ENCODE measurements around the gene KCNIP4. TPM values are rescaled to one million over a fixed set of nuclear protein-coding genes. Genes with fewer than 3 reads are reported as not detected.

KCNIP4 gene
- total RNA-seq, 1 donor, result 1.7 TPM

- TF ChIP-seq CTCF (IDR thresholded peaks at IDR 0.05; ENCODE audit: insufficient read depth, low read length), result no peak
- H3K4me3 ChIP-seq (ENCODE audit: low read depth, low read length), result no peak overlapping the region
- no peak for DNase-seq (ENCODE audit: low read depth)
These were observed 677.0 kb downstream of the KCNIP4 start for GRCh38 chr4:21271439-21272052.

- no peak for DNase-seq (ENCODE audit: low read depth)
- H3K4me3 ChIP-seq (ENCODE audit: low read depth, low read length), result no peak overlapping the region
- TF ChIP-seq CTCF (IDR thresholded peaks at IDR 0.05; ENCODE audit: insufficient read depth, low read length), result no peak
These were observed 700.2 kb downstream of the KCNIP4 start for GRCh38 chr4:21248331-21248730.

- TF ChIP-seq CTCF (IDR thresholded peaks at IDR 0.05; ENCODE audit: insufficient read depth, low read length), result no peak
These were observed 706.4 kb downstream of the KCNIP4 start for GRCh38 chr4:21242163-21242562.

GRCh38 chr4:21226637-21227538, 721.7 kb downstream of the KCNIP4 start:
- DNase-seq (ENCODE audit: low read depth), result no peak
- TF ChIP-seq CTCF (IDR thresholded peaks at IDR 0.05; ENCODE audit: insufficient read depth, low read length), result no peak
- H3K4me3 ChIP-seq (ENCODE audit: low read depth, low read length), result no peak overlapping the region

More at GRCh38 chr4:21242163-21242562, 706.4 kb downstream of the KCNIP4 start:
- DNase-seq (ENCODE audit: low read depth), result no peak
- H3K4me3 ChIP-seq (ENCODE audit: low read depth, low read length), result no peak overlapping the region

GRCh38 chr4:21211846-21212245, 736.7 kb downstream of the KCNIP4 start:
- no peak for TF ChIP-seq CTCF (IDR thresholded peaks at IDR 0.05; ENCODE audit: insufficient read depth, low read length)
- H3K4me3 ChIP-seq (ENCODE audit: low read depth, low read length), result no peak overlapping the region
- DNase-seq (ENCODE audit: low read depth), result no peak

GRCh38 chr4:21209860-21210259, 738.7 kb downstream of the KCNIP4 start:
- DNase-seq (ENCODE audit: low read depth), result no peak
- no peak for TF ChIP-seq CTCF (IDR thresholded peaks at IDR 0.05; ENCODE audit: insufficient read depth, low read length)
- H3K4me3 ChIP-seq (ENCODE audit: low read depth, low read length), result no peak overlapping the region
